Measurements from ENCODE around the gene BST1.

BST1 gene

GRCh38 chr4:15695240-15695699 is 7.6 kb upstream of the BST1 start:
- TF ChIP-seq CTCF (IDR thresholded peaks at IDR 0.05; ENCODE audit: low read depth, low read length), result no peak
- peak; percentile 73 for DNase-seq (ENCODE audit: extremely low read depth, low read depth)

GRCh38 chr4:15695729-15696128 is 7.1 kb upstream of the BST1 start:
- no peak for DNase-seq (ENCODE audit: extremely low read depth, low read depth)
- TF ChIP-seq CTCF (IDR thresholded peaks at IDR 0.05; ENCODE audit: low read depth, low read length), result no peak

- TF ChIP-seq CTCF (IDR thresholded peaks at IDR 0.05; ENCODE audit: low read depth, low read length), result no peak
- no peak for DNase-seq (ENCODE audit: extremely low read depth, low read depth)
These were observed 6.0 kb upstream of the BST1 start for GRCh38 chr4:15696866-15697265.

GRCh38 chr4:15703439-15703838 is 574 bp downstream of the BST1 start:
- no peak for DNase-seq (ENCODE audit: extremely low read depth, low read depth)
- TF ChIP-seq CTCF (IDR thresholded peaks at IDR 0.05; ENCODE audit: low read depth, low read length), result no peak

- TF ChIP-seq CTCF (IDR thresholded peaks at IDR 0.05; ENCODE audit: low read depth, low read length), result no peak
- no peak for DNase-seq (ENCODE audit: extremely low read depth, low read depth)
These were observed 1.3 kb downstream of the BST1 start for GRCh38 chr4:15704129-15704528.

GRCh38 chr4:15706646-15707362 is 3.9 kb downstream of the BST1 start:
- no peak for DNase-seq (ENCODE audit: extremely low read depth, low read depth)
- TF ChIP-seq CTCF (IDR thresholded peaks at IDR 0.05; ENCODE audit: low read depth, low read length), result no peak

GRCh38 chr4:15707363-15707715 is 4.5 kb downstream of the BST1 start:
- DNase-seq (ENCODE audit: extremely low read depth, low read depth), result no peak

More at GRCh38 chr4:15707363-15707715, 4.5 kb downstream of the BST1 start:
- no peak for TF ChIP-seq CTCF (IDR thresholded peaks at IDR 0.05; ENCODE audit: low read depth, low read length)
